Spleen (tissue), 7 donors: ENCODE data around the gene JSRP1.

Experiments used
- POLR2A ChIP-seq, 3 donors: fragments of 450-650 bp; IDR thresholded peaks; one replicate each; pipeline ENCODE4 v1.5.1; 2017; ENCODE audit warnings: antibody characterized with exemption in 3 of 3, mild to moderate bottlenecking in 1 of 3
- TF ChIP-seq, protein P1 (sequence below), 11 experiments: fragments of 200-600 bp in 7 of 11; fragments of 450-650 bp in 4 of 11; sonication (generic) in 4 of 11; IDR thresholded peaks in 8 of 11; conservative IDR thresholded peaks in 3 of 11; 1 replicate in 7 of 11; 2 replicates in 4 of 11; pipeline versions ENCODE4 v1.4.0 to v1.8.0; 2016 to 2021; ENCODE audit warnings: antibody characterized with exemption in 11 of 11, inconsistent platforms in 4 of 11, mild to moderate bottlenecking in 1 of 11
- donor health status: DM: no; HTN: no; CAD: no; lungs with moderate emphysema.
- donor health status: DM: no; HTN: no; CAD: no.
- donor health status: DM: no; HTN: no; CAD: no.

GRCh38 chr19:2235381-2236063 is 20.7 kb downstream of the JSRP1 start:
- TF ChIP-seq, protein P1, sequence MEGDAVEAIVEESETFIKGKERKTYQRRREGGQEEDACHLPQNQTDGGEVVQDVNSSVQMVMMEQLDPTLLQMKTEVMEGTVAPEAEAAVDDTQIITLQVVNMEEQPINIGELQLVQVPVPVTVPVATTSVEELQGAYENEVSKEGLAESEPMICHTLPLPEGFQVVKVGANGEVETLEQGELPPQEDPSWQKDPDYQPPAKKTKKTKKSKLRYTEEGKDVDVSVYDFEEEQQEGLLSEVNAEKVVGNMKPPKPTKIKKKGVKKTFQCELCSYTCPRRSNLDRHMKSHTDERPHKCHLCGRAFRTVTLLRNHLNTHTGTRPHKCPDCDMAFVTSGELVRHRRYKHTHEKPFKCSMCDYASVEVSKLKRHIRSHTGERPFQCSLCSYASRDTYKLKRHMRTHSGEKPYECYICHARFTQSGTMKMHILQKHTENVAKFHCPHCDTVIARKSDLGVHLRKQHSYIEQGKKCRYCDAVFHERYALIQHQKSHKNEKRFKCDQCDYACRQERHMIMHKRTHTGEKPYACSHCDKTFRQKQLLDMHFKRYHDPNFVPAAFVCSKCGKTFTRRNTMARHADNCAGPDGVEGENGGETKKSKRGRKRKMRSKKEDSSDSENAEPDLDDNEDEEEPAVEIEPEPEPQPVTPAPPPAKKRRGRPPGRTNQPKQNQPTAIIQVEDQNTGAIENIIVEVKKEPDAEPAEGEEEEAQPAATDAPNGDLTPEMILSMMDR (IDR thresholded peaks at IDR 0.05 in 8 of 11, conservative IDR thresholded peaks at IDR 0.05 in 3 of 11), result no peak
- TF ChIP-seq POLR2A (IDR thresholded peaks at IDR 0.05), result no peak
